CD4-positive, alpha-beta T cell treated with Interleukin-2 at 100 ng/mL for 4 hours (primary cell): ENCODE results near the gene ALDH16A1.

Experiments used
- DNase-seq: peaks from one replicate; pipeline ENCODE4 v3.0.0-alpha.2; 2020; ENCODE audit warnings: low spot score

ALDH16A1 gene

GRCh38 chr19:49423985-49424303 lies 29.1 kb upstream of the ALDH16A1 start:
- no peak for DNase-seq

DNA sequence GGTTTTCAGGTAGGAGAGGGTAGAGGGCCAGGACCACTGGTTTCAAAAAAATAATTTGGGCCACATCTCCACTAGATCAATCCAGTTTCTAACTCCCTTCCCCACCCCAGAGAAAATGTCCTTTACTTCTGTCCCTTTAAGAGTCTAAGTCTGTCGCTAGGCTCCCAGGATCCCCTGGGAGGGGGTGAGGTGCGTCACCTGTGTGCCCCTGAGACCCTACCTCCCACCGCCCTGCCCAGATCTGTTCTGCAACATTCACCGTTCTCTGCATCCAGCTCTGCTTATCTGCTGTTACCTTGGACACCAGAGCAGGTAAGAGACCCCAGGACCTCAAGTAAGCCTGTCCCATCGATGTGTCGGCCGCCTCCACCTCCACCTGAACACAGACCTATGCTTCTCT lies 27.8 kb upstream of the ALDH16A1 start, which contains the start of gene GFY:
TSS of gene GFY (plus strand) at position 211 of the 400 bp plus-strand sequence. CDS start 1,043 bp downstream, outside the sequence.
- DNase-seq: no peak

DNA sequence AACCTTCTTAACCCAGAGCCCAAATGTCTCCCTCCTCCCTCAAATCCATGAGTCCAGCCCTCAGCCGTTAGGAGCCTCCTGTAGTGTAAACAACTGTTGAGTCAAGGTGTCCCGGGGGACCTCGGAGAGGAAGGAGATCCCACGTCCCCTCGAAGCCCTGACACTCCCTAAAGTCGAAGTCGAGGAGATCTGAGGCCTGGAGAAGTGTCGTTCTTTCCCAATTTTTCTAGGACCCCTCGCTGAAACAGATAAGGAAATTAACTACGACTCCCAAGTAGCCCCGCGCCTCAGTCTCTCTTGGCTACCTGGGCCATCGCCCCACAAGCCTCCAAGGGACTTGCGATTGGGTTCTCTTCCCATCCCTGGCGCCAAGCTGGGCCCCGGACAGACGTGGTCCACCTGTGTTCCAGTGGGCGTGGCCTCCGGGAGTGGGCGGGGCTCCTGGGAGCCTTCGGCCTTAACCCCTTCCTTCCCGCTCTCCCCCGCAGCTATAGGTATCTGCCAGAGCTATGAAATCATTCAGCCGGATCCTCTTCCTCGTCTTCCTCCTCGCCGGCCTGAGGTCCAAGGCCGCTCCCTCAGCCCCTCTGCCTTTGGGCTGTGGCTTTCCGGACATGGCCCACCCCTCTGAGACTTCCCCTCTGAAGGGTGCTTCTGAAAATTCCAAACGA lies 27.0 kb upstream of the ALDH16A1 start:
- no peak for DNase-seq

GRCh38 chr19:49427339-49427738 lies 25.7 kb upstream of the ALDH16A1 start:
- no peak for DNase-seq

- no peak for DNase-seq
Observed at GRCh38 chr19:49427855-49428546, 25.0 kb upstream of the ALDH16A1 start.

- DNase-seq: no peak
Observed at GRCh38 chr19:49428547-49429451, 24.2 kb upstream of the ALDH16A1 start.

- DNase-seq: no peak
Observed at GRCh38 chr19:49430172-49430677, 22.8 kb upstream of the ALDH16A1 start.

DNA sequence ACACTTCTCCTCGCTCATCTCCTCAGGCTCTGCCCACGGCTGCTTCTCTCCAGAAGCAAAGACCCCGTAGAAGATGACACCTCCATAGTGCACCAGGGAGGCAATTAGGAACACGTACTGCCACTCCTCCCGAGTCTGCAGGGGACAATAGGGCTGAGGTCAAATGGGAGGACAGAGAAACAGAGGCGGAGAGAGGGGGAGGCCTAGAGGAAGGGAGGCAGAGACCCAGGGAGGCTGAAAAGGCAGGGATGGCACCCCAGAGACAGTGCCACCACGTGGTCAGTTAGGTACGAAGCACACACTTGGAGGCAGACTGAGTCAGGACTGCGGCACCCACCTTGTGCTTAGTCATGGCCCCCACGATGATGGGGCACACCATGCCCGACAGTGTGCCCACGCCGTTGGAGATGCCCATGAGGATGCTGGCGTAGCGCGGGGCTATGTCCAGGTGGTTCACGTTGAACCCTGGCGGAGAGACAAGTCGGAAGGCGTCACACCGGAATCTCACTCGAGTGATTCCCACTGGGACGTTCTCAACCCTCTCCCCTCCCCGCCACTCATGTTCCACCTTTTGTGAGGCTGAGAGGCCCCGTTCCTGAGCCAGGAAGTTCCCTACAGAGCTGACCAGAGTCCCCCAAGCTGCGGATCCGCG lies 22.2 kb upstream of the ALDH16A1 start:
- DNase-seq: no peak

DNA sequence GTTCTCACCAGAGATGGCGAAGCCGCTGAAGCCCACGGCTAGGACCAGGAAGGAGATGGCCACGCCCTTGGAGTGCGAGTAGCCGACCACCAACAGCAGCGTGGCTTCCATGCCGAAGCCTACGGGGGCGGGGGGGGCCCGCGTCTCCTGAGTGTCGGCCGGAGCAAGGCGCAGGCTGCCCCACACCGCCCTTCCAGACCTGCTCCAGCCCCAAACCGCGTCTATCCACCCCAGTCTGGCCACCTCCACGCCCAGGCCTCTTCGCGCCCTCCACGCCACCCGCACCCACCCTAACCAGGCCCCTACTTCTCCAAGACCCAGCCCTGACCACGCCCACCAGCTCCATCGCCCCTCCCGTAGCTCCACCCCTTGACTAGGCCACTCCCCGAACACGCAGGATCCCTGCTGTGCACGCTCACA lies 21.7 kb upstream of the ALDH16A1 start:
- DNase-seq: no peak

GRCh38 chr19:49432141-49433073 lies 20.6 kb upstream of the ALDH16A1 start:
- DNase-seq: no peak

- DNase-seq: no peak
Observed at GRCh38 chr19:49433240-49433901, 19.7 kb upstream of the ALDH16A1 start.

DNA sequence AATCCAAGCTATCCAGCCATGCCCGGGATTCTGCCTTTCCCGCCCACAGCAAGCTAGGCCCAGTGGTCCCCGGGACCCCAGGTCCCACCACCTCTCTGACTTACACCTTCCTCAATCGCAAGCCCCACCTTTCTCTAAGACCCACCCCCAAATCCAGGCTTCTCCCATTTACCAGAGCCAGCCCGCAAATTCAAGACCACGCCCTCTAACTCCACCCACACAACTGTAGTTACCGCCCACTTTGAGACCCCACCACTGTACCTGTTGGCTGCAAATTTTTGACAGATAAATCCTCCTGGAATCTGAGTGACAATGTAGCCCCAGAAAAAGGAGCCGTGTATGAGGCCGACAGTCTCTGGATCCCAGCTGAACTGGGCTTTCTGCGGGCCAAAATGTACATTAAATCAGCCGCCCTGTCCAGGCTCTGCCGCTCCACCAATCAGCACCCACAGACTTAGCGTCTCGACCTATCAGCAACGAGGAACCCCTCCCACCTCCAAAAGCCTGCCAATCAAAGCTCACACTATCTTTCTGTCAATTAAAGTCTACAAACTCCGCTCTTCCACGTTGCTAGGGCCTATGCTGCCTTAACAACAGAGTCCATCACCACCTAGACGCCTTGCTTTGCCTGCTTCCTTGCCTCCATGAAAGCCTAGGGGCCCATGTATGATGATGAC lies 18.0 kb upstream of the ALDH16A1 start:
- no peak for DNase-seq

DNA sequence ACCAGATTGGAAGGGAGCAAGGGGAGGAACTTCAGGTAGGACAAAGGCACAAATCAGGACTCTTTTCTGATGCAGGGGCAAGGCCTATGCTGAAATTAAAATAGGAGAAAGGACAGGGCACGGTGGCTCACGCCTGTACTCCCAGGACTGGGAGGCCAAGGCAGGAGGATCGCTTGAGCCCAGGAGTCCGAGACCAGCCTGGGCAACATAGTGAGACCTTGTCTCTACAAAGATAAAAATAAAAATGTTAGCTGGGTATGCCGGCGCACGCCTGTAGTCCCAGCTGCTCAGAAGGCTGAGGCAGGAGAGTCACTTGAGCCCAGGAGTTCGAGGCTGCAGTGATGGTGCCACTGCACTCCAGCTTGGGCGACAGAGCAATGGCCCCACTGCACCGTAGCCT lies 17.4 kb upstream of the ALDH16A1 start:
- no peak for DNase-seq

DNA sequence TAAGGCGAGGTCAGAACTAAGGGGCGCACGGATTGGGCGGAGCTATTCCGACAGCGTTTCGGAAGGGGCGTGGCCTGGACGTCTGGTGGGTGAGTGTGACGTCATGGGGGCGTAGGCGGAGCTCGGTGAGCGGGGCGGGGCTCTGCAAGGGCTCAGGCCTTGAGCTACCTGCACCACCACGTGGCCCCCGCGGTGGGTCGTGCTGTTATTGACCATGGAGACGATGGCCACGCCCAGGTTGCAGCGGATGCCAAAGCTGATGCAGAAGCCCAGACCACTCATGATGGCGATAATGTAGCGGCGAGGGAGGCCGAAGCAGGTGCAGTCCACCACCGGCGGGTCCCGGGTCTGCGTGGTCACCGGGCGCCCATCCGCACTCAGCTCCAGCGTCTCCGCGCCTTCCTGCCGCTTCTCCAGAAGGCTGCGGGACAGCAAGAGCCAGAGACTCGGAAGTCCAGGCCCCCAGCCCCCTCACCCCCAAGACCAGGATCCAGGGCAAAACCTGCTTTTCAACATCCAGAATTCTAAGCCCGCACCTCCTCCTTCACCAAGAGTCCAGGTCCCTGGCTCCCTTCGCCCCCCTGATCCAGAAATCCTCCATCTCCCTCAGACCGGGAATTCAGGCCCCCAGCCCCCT lies 16.5 kb upstream of the ALDH16A1 start:
- no peak for DNase-seq

DNA sequence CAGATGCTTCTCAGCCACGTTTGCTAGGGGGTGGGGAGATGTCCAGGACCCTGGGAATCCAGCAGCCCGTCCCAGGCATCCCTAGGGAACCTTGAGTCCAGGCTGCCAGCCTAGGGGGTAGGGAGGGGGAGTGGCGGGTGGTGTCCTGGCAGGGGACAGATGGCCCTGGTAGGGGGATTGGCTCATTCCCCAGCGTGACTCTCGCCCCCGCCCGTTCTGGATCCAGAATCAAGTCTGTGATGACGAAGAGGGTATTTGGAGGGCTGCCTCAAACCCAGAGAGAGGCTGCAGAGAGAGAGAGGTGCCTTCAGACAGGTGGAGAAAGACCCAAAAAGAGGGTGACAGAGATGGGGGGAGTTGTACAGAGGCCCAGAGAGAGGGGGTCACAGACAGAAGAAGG lies 15.8 kb upstream of the ALDH16A1 start:
- DNase-seq: no peak

GRCh38 chr19:49438261-49438660 lies 14.8 kb upstream of the ALDH16A1 start:
- no peak for DNase-seq

DNA sequence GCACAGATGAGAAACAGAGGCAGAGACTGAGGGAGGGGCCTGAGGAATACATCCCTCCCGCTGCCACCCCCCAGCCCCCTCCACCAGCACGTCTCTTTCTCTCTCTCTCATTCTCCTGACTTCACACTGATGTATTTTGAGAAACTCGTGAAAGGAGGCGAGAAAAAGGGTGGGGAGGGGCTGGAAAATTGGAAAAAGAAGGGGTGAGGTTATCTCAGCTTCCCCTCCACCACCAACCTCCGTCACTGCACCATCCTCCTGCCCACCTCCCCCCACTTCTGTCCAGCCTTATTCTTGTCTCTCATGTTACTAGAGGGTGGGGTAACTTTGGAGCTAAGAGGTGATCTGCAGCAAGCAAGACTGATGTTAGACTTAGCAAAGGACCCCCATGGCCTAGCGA lies 13.2 kb upstream of the ALDH16A1 start:
- no peak for DNase-seq

GRCh38 chr19:49440439-49441209 lies 12.4 kb upstream of the ALDH16A1 start:
- no peak for DNase-seq
